ENCODE data around the gene CAMK4.

The CAMK4 gene

DNA sequence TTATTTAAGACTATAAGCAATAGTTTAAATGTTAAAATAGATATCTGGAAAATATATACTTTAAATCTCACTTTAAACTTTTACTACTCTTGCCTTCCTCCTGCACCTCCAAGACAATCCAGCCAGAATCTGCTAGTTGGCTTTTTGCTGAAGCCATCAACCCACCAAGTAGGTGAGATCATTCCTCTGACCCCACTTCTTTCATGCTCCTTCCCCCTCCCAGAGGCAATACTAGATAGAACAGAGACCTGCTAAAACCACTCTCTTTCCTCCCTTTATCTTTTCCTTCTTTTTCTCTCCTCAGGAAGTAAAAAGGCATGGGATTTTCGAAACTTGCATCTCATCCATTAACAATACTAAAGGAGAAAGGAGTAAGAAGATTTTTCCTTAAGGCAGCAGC lies 30.1 kb upstream of the CAMK4 start:
- TF ChIP-seq, protein P1, sequence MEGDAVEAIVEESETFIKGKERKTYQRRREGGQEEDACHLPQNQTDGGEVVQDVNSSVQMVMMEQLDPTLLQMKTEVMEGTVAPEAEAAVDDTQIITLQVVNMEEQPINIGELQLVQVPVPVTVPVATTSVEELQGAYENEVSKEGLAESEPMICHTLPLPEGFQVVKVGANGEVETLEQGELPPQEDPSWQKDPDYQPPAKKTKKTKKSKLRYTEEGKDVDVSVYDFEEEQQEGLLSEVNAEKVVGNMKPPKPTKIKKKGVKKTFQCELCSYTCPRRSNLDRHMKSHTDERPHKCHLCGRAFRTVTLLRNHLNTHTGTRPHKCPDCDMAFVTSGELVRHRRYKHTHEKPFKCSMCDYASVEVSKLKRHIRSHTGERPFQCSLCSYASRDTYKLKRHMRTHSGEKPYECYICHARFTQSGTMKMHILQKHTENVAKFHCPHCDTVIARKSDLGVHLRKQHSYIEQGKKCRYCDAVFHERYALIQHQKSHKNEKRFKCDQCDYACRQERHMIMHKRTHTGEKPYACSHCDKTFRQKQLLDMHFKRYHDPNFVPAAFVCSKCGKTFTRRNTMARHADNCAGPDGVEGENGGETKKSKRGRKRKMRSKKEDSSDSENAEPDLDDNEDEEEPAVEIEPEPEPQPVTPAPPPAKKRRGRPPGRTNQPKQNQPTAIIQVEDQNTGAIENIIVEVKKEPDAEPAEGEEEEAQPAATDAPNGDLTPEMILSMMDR (conservative IDR thresholded peaks at IDR 0.05; ENCODE audit: low read length) = no peak
- no peak for TF ChIP-seq EZH2phosphoT487 (IDR thresholded peaks at IDR 0.05; ENCODE audit: borderline replicate concordance)
- no peaks in the 10 kb centered on the region for H3K9me3 ChIP-seq (ENCODE audit: insufficient read depth, low read depth, low read length)
- no peak overlapping the region for H3K4me2 ChIP-seq (ENCODE audit: low read depth, low read length, poor library complexity, severe bottlenecking)
- H3K4me3 ChIP-seq (ENCODE audit: low read length, poor library complexity, severe bottlenecking) = no peak overlapping the region
- no peaks in the 10 kb centered on the region for H3F3A ChIP-seq (ENCODE audit: low read depth)
- H3K9ac ChIP-seq (ENCODE audit: low read depth, low read length, poor library complexity, severe bottlenecking) = no peak overlapping the region
- H2AFZ ChIP-seq (ENCODE audit: low read length) = no peak overlapping the region
- H3K36me3 ChIP-seq (ENCODE audit: insufficient read depth, low read length) = no peaks in the 10 kb centered on the region
- no peaks in the 10 kb centered on the region for H4K20me1 ChIP-seq (ENCODE audit: insufficient read depth, low read length, poor library complexity, severe bottlenecking)
- no peaks in the 10 kb centered on the region for H3K4me1 ChIP-seq (ENCODE audit: insufficient read depth, low read length, poor library complexity, severe bottlenecking)
- H3K27me3 ChIP-seq (ENCODE audit: insufficient read depth, low read length, poor library complexity, severe bottlenecking) = no peaks in the 10 kb centered on the region
- no peaks in the 10 kb centered on the region for H3K79me2 ChIP-seq (ENCODE audit: insufficient read depth, low read length)
- no peaks in the 10 kb centered on the region for H3K9me2 ChIP-seq (replicated peaks; ENCODE audit: low read depth, low read length)

DNA sequence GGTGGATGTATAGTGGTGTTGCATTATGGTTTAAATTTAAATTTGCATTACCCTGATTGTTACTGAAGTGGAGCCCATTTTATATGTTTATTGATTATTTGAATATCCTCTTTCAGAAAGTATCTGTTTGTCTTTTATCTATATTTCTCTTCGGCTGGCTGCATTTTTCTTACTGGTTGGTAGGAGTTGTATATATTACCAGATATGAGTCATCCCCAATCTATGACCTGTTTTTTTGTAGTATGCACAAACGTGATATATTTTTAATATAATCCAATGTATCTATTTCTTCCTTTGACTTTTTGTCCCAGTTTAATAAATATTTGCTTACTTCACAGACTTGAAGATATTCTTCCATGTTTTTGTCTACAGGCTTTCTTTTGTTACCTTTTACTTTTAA lies 29.3 kb upstream of the CAMK4 start:
- Histone ChIP-seq H3K79me2 (ENCODE audit: insufficient read depth, low read length) (no peaks in the 10 kb centered on the region), H3F3A (ENCODE audit: low read depth) (no peaks in the 10 kb centered on the region), H4K20me1 (ENCODE audit: insufficient read depth, low read length, poor library complexity, severe bottlenecking) (no peaks in the 10 kb centered on the region), H3K36me3 (ENCODE audit: insufficient read depth, low read length) (no peaks in the 10 kb centered on the region), H3K9me3 (ENCODE audit: insufficient read depth, low read depth, low read length) (no peaks in the 10 kb centered on the region), H3K27me3 (ENCODE audit: insufficient read depth, low read length, poor library complexity, severe bottlenecking) (no peaks in the 10 kb centered on the region), H3K9me2 (replicated peaks; ENCODE audit: low read depth, low read length) (no peaks in the 10 kb centered on the region), H3K4me2 (ENCODE audit: low read depth, low read length, poor library complexity, severe bottlenecking) (no peak overlapping the region), H3K4me3 (ENCODE audit: low read length, poor library complexity, severe bottlenecking) (no peak overlapping the region), H3K9ac (ENCODE audit: low read depth, low read length, poor library complexity, severe bottlenecking) (no peak overlapping the region), H3K4me1 (ENCODE audit: insufficient read depth, low read length, poor library complexity, severe bottlenecking) (no peaks in the 10 kb centered on the region), H2AFZ (ENCODE audit: low read length) (no peak overlapping the region)
- TF ChIP-seq, protein P1 (conservative IDR thresholded peaks at IDR 0.05; ENCODE audit: low read length) = no peak
- no peak for TF ChIP-seq EZH2phosphoT487 (IDR thresholded peaks at IDR 0.05; ENCODE audit: borderline replicate concordance)

DNA sequence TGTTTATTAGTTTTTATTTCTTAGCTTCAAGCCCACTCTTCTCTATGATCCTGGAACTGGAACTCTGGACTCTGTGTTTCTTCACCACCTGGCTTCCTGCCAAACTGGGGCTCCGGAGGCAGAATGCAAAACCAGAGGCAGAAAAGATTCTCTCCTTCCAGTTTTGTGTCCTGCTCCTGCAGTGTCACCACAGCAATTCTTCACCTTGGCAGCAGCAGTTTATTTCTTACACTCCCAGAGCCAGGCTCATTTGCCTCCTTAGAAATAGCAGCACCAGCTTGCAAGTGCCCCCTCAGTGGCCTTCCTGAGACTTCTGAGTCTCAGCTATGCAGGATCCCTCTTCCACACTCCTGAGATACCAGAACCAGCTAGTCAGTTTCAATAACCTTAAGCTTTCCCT lies 26.7 kb upstream of the CAMK4 start:
- no peak overlapping the region for H2AFZ ChIP-seq (ENCODE audit: low read length)
- H3K27me3 ChIP-seq (ENCODE audit: insufficient read depth, low read length, poor library complexity, severe bottlenecking) = no peaks in the 10 kb centered on the region
- no peaks in the 10 kb centered on the region for H3K9me3 ChIP-seq (ENCODE audit: insufficient read depth, low read depth, low read length)
- no peaks in the 10 kb centered on the region for H3K79me2 ChIP-seq (ENCODE audit: insufficient read depth, low read length)
- H3K4me2 ChIP-seq (ENCODE audit: low read depth, low read length, poor library complexity, severe bottlenecking) = no peak overlapping the region
- no peaks in the 10 kb centered on the region for H3K4me1 ChIP-seq (ENCODE audit: insufficient read depth, low read length, poor library complexity, severe bottlenecking)
- no peaks in the 10 kb centered on the region for H3K9me2 ChIP-seq (replicated peaks; ENCODE audit: low read depth, low read length)
- H3F3A ChIP-seq (ENCODE audit: low read depth) = no peaks in the 10 kb centered on the region
- no peaks in the 10 kb centered on the region for H3K36me3 ChIP-seq (ENCODE audit: insufficient read depth, low read length)
- TF ChIP-seq, protein P1 (conservative IDR thresholded peaks at IDR 0.05; ENCODE audit: low read length) = no peak
- no peak for TF ChIP-seq EZH2phosphoT487 (IDR thresholded peaks at IDR 0.05; ENCODE audit: borderline replicate concordance)
- H3K9ac ChIP-seq (ENCODE audit: low read depth, low read length, poor library complexity, severe bottlenecking) = no peak overlapping the region
- no peaks in the 10 kb centered on the region for H4K20me1 ChIP-seq (ENCODE audit: insufficient read depth, low read length, poor library complexity, severe bottlenecking)
- no peak overlapping the region for H3K4me3 ChIP-seq (ENCODE audit: low read length, poor library complexity, severe bottlenecking)
